ENCODE measurements around the gene DENND1C.

Gene DENND1C

GRCh38 chr19:6470173-6470572, 11.4 kb downstream of the DENND1C start:
- DNase-seq (ENCODE audit: low read depth): no peak
- TF ChIP-seq CTCF (conservative IDR thresholded peaks at IDR 0.05; ENCODE audit: control insufficient read depth, insufficient read depth, low read depth, low read length): no peak
- H3K4me3 ChIP-seq (ENCODE audit: control insufficient read depth, low read depth, low read length): no peak overlapping the region

GRCh38 chr19:6467384-6467783, 14.2 kb downstream of the DENND1C start:
- no peak for TF ChIP-seq CTCF (conservative IDR thresholded peaks at IDR 0.05; ENCODE audit: control insufficient read depth, insufficient read depth, low read depth, low read length)
- no peak for DNase-seq (ENCODE audit: low read depth)

GRCh38 chr19:6466526-6467248, 14.9 kb downstream of the DENND1C start:
- no peak for DNase-seq (ENCODE audit: low read depth)
- TF ChIP-seq CTCF (conservative IDR thresholded peaks at IDR 0.05; ENCODE audit: control insufficient read depth, insufficient read depth, low read depth, low read length): no peak

More at GRCh38 chr19:6467384-6467783, 14.2 kb downstream of the DENND1C start:
- no peak overlapping the region for H3K4me3 ChIP-seq (ENCODE audit: control insufficient read depth, low read depth, low read length)

GRCh38 chr19:6465663-6466062, 15.9 kb downstream of the DENND1C start:
- no peak overlapping the region for H3K4me3 ChIP-seq (ENCODE audit: control insufficient read depth, low read depth, low read length)
- no peak for TF ChIP-seq CTCF (conservative IDR thresholded peaks at IDR 0.05; ENCODE audit: control insufficient read depth, insufficient read depth, low read depth, low read length)
- DNase-seq (ENCODE audit: low read depth): no peak

More at GRCh38 chr19:6466526-6467248, 14.9 kb downstream of the DENND1C start:
- H3K4me3 ChIP-seq (ENCODE audit: control insufficient read depth, low read depth, low read length): no peak overlapping the region

- DNase-seq (ENCODE audit: low read depth): no peak
Measured at GRCh38 chr19:6465006-6465405, 16.6 kb downstream of the DENND1C start.

GRCh38 chr19:6464070-6464873, 17.3 kb downstream of the DENND1C start, which contains the start of gene CRB3:
Gene CRB3, plus strand, starts transcription at chr19:6464271. Its CDS starts 431 bp downstream, at chr19:6464702.
- DNase-seq (ENCODE audit: low read depth): no peak
- TF ChIP-seq CTCF (conservative IDR thresholded peaks at IDR 0.05; ENCODE audit: control insufficient read depth, insufficient read depth, low read depth, low read length): no peak
- H3K4me3 ChIP-seq (ENCODE audit: control insufficient read depth, low read depth, low read length): no peak within 1 kb of the TSS

More at GRCh38 chr19:6465006-6465405, 16.6 kb downstream of the DENND1C start:
- TF ChIP-seq CTCF (conservative IDR thresholded peaks at IDR 0.05; ENCODE audit: control insufficient read depth, insufficient read depth, low read depth, low read length): no peak
- no peak overlapping the region for H3K4me3 ChIP-seq (ENCODE audit: control insufficient read depth, low read depth, low read length)
